GM19351 (cell line): ENCODE measurements around the gene GNLY.

Source experiments
- ATAC-seq: cut with Tn5 transposase; IDR thresholded peaks from one replicate; pipeline ENCODE4 v1.9.1; 2021; ENCODE audit warnings: mild to moderate bottlenecking, moderate library complexity; ENCODE audit not compliant: unreplicated experiment

Gene GNLY

GRCh38 chr2:85681776-85682175 is 12.4 kb upstream of the GNLY start:
- no peak for ATAC-seq

- ATAC-seq, result no peak
Observed at GRCh38 chr2:85682378-85682777, 11.8 kb upstream of the GNLY start.

GRCh38 chr2:85684380-85684779 is 9.8 kb upstream of the GNLY start:
- no peak for ATAC-seq

- no peak for ATAC-seq
Observed at GRCh38 chr2:85684806-85685205, 9.4 kb upstream of the GNLY start.

GRCh38 chr2:85690932-85691331 is 3.2 kb upstream of the GNLY start:
- no peak for ATAC-seq

GRCh38 chr2:85692039-85692645 is 2.0 kb upstream of the GNLY start:
- no peak for ATAC-seq

GRCh38 chr2:85695121-85695520 is 963 bp downstream of the GNLY start:
- ATAC-seq, result no peak

- ATAC-seq, result no peak
Observed at GRCh38 chr2:85695691-85696668, 1.8 kb downstream of the GNLY start.

- ATAC-seq, result no peak
Observed at GRCh38 chr2:85697096-85697495, 2.9 kb downstream of the GNLY start.

GRCh38 chr2:85697716-85698115 is 3.6 kb downstream of the GNLY start:
- ATAC-seq, result no peak

- no peak for ATAC-seq
Observed at GRCh38 chr2:85698184-85698879, 4.2 kb downstream of the GNLY start.

GRCh38 chr2:85698880-85699254 is 4.7 kb downstream of the GNLY start:
- ATAC-seq, result no peak

- no peak for ATAC-seq
Observed at GRCh38 chr2:85699325-85699724, 5.2 kb downstream of the GNLY start.

GRCh38 chr2:85702172-85702571 is 8.0 kb downstream of the GNLY start:
- ATAC-seq, result no peak

GRCh38 chr2:85702800-85703199 is 8.6 kb downstream of the GNLY start:
- no peak for ATAC-seq

GRCh38 chr2:85703329-85703728 is 9.2 kb downstream of the GNLY start:
- ATAC-seq, result no peak

GRCh38 chr2:85704038-85704437 is 9.9 kb downstream of the GNLY start:
- no peak for ATAC-seq

- ATAC-seq, result peak; percentile 68
Observed at GRCh38 chr2:85704800-85705679, 10.9 kb downstream of the GNLY start.

- no peak for ATAC-seq
Observed at GRCh38 chr2:85705680-85706039, 11.5 kb downstream of the GNLY start.

- ATAC-seq, result no peak
Observed at GRCh38 chr2:85706063-85706462, 11.9 kb downstream of the GNLY start.
